Epithelial cell of esophagus (primary cell): ENCODE data around the gene GPC5.

Experiments
- DNase-seq: peaks from one replicate; pipeline ENCODE4 v3.0.0; 2010; ENCODE audit warnings: low read depth
- H3K4me3 ChIP-seq: 2 replicates; pipeline ENCODE4 v1.5.1; 2011; ENCODE audit warnings: mild to moderate bottlenecking, low read length, control low read depth
- CTCF ChIP-seq: IDR thresholded peaks from 2 replicates; pipeline ENCODE4 v1.5.1; 2011; ENCODE audit warnings: low read depth, mild to moderate bottlenecking, low read length, control low read depth, inconsistent platforms; ENCODE audit not compliant: insufficient read depth; ENCODE audit errors: missing control alignments

GPC5 gene

GRCh38 chr13:92122186-92122853 is 723.9 kb downstream of the GPC5 start:
- no peak for TF ChIP-seq CTCF
- no peak overlapping the region for H3K4me3 ChIP-seq
- DNase-seq = peak; percentile 29

GRCh38 chr13:92126399-92126798 is 728.0 kb downstream of the GPC5 start:
- no peak overlapping the region for H3K4me3 ChIP-seq
- no peak for TF ChIP-seq CTCF
- DNase-seq = no peak

- no peak overlapping the region for H3K4me3 ChIP-seq
- no peak for DNase-seq
- TF ChIP-seq CTCF = no peak
These were observed 737.1 kb downstream of the GPC5 start for GRCh38 chr13:92135509-92135908.

- H3K4me3 ChIP-seq = no peak overlapping the region
- no peak for TF ChIP-seq CTCF
- DNase-seq = no peak
These were observed 738.2 kb downstream of the GPC5 start for GRCh38 chr13:92136449-92137155.

- DNase-seq = no peak
- TF ChIP-seq CTCF = no peak
- H3K4me3 ChIP-seq = no peak overlapping the region
These were observed 739.1 kb downstream of the GPC5 start for GRCh38 chr13:92137520-92137919.

GRCh38 chr13:92143766-92144165 is 745.3 kb downstream of the GPC5 start:
- no peak overlapping the region for H3K4me3 ChIP-seq
- no peak for DNase-seq
- TF ChIP-seq CTCF = no peak

- TF ChIP-seq CTCF = no peak
- no peak for DNase-seq
- no peak overlapping the region for H3K4me3 ChIP-seq
These were observed 752.2 kb downstream of the GPC5 start for GRCh38 chr13:92150606-92151005.
